Measurements from ENCODE around the gene NADSYN1. TPM values are rescaled to one million over a fixed set of nuclear protein-coding genes. Genes with fewer than 3 reads are reported as not detected.

The NADSYN1 gene
- total RNA-seq, 2 experiments from 2014 or later, result 70.9 to 122 TPM

DNA sequence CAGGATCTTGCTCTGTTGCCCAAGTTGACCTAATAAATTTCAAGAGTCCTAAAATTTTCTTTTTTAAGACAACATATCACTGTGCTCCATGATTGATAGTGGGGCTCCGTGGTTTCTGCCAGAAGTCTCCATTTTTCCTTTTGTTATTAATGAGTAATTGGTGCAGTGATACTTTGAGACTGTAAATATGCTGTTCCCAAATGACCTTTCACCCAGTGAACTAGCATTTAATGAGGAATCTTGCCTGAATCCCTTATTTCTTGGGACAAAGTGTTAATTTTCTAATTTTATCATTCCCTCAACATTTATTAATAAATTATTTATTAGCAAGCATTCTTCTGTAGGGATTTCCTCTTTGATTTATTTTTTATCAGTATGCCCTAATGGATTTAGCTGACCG, 2.5 kb upstream of the NADSYN1 start:
- peaks cover 26% of the 10 kb centered on the region for H3K36me3 ChIP-seq (ENCODE audit: insufficient read depth, low read length)
- no peak for TF ChIP-seq EZH2phosphoT487 (IDR thresholded peaks at IDR 0.05; ENCODE audit: borderline replicate concordance, low read depth, low read length)
- TF ChIP-seq, protein P1, sequence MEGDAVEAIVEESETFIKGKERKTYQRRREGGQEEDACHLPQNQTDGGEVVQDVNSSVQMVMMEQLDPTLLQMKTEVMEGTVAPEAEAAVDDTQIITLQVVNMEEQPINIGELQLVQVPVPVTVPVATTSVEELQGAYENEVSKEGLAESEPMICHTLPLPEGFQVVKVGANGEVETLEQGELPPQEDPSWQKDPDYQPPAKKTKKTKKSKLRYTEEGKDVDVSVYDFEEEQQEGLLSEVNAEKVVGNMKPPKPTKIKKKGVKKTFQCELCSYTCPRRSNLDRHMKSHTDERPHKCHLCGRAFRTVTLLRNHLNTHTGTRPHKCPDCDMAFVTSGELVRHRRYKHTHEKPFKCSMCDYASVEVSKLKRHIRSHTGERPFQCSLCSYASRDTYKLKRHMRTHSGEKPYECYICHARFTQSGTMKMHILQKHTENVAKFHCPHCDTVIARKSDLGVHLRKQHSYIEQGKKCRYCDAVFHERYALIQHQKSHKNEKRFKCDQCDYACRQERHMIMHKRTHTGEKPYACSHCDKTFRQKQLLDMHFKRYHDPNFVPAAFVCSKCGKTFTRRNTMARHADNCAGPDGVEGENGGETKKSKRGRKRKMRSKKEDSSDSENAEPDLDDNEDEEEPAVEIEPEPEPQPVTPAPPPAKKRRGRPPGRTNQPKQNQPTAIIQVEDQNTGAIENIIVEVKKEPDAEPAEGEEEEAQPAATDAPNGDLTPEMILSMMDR (conservative IDR thresholded peaks at IDR 0.05; ENCODE audit: low read length), result no peak
- intact Hi-C loops (cut with micrococcal nuclease; ENCODE audit: unreplicated experiment), result no loop called here
- H2AFZ ChIP-seq (ENCODE audit: low read length), result no peak overlapping the region
- H3K9me2 ChIP-seq (ENCODE audit: insufficient read depth, low read length), result no peaks in the 10 kb centered on the region
- DNase-seq (ENCODE audit: low spot score), result no peak
- H4K20me1 ChIP-seq (ENCODE audit: insufficient read depth, low read length), result no peaks in the 10 kb centered on the region
- ChIA-PET POLR2A (interaction anchor here (1.2 kb wide), 1 partner anchor 21 kb away, joined by 3 read pairs; no protein-coding TSS in a partner anchor), CTCF (ENCODE audit: unreplicated experiment) (no interaction called here)
- H3K4me1 ChIP-seq (ENCODE audit: insufficient read depth, low read length, poor library complexity, severe bottlenecking), result peaks cover 51% of the 10 kb centered on the region
- no TSS peak for BruUV-seq (replicated peaks)
- H3K4me2 ChIP-seq (ENCODE audit: low read length), result peak overlapping the region; percentile 96
- no peak overlapping the region for H3K4me3 ChIP-seq (ENCODE audit: low read depth, low read length, poor library complexity, severe bottlenecking)
- no peak overlapping the region for H3K27ac ChIP-seq (ENCODE audit: low read depth, low read length, poor library complexity, severe bottlenecking)
- H3K9me3 ChIP-seq (ENCODE audit: low read length), result peaks cover 12% of the 10 kb centered on the region
- H3K79me2 ChIP-seq (ENCODE audit: insufficient read depth, low read depth, low read length), result peaks cover 37% of the 10 kb centered on the region; the same call in 1 of the 2 replicates

DNA sequence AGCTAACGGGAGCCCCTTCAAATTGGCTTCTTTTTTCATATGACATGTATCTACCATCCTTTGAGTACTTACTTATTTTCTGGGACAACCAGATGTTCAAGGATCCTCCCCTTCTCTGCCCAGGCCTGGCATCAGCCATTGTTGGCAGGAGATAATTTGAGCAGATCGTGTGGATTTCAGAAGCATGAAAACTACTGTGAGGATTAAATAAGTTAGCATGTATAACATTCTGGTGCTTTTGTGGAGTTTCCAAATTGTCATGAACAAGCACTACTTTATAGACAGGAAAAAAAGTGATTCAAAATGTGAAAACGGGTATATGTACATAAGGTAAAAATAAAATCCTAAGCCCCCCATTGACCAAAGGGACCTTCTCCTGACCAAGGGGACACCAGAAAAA, 2.1 kb upstream of the NADSYN1 start:
- Histone ChIP-seq H4K20me1 (ENCODE audit: insufficient read depth, low read length) (no peaks in the 10 kb centered on the region), H3K9me2 (ENCODE audit: insufficient read depth, low read length) (no peaks in the 10 kb centered on the region), H3K79me2 (ENCODE audit: insufficient read depth, low read depth, low read length) (peaks cover 37% of the 10 kb centered on the region; the same call in 1 of the 2 replicates), H3K4me3 (ENCODE audit: low read depth, low read length, poor library complexity, severe bottlenecking) (no peak overlapping the region), H3K27ac (ENCODE audit: low read depth, low read length, poor library complexity, severe bottlenecking) (peak overlapping the region; percentile 63), H3K36me3 (ENCODE audit: insufficient read depth, low read length) (peaks cover 26% of the 10 kb centered on the region), H3K4me1 (ENCODE audit: insufficient read depth, low read length, poor library complexity, severe bottlenecking) (peaks cover 51% of the 10 kb centered on the region), H3K4me2 (ENCODE audit: low read length) (peak overlapping the region; percentile 96), H2AFZ (ENCODE audit: low read length) (no peak overlapping the region), H3K9me3 (ENCODE audit: low read length) (peaks cover 8% of the 10 kb centered on the region)
- DNase-seq (ENCODE audit: low spot score), result no peak
- BruUV-seq (replicated peaks), result no TSS peak
- intact Hi-C loops (cut with micrococcal nuclease; ENCODE audit: unreplicated experiment), result no loop called here
- TF ChIP-seq EZH2phosphoT487 (IDR thresholded peaks at IDR 0.05; ENCODE audit: borderline replicate concordance, low read depth, low read length), result no peak
- TF ChIP-seq, protein P1 (conservative IDR thresholded peaks at IDR 0.05; ENCODE audit: low read length), result no peak
- POLR2A ChIA-PET, result interaction anchor here (1.2 kb wide), 1 partner anchor 21 kb away, joined by 3 read pairs; no protein-coding TSS in a partner anchor
- CTCF ChIA-PET (ENCODE audit: unreplicated experiment), result interaction anchor here (1.2 kb wide), 1 partner anchor 27 kb away, joined by 4 read pairs; no protein-coding TSS in a partner anchor

DNA sequence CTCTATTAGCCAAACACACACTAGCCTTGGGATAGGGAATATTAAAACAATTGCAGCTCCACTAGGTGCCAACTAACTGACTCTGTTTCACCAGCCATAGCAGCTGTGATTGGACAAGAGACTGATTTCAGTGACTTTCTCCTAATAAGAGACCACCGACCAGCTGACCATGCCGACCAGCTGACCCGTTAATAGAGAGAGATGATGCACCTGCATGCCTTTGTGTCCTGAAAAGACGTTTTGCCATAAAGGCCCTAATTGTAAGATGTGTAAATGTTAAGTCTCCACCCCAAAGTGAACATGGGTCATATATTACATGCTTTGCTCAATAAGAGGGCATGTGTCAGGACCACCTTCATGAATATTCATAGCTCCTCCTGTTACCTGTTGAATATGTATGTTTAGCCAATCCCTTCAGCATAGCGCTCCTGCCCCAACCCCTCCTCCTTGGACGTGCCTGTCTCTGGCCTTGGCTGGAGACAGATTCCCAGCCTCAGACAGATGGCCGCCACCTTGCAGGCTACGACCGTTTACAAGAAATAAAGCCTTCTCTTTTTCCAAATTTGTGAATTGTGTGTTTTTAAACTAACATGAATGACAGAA, 1.3 kb upstream of the NADSYN1 start:
- no peaks in the 10 kb centered on the region for H4K20me1 ChIP-seq (ENCODE audit: insufficient read depth, low read length)
- BruUV-seq (replicated peaks), result no TSS peak
- peak; percentile 57 for DNase-seq (ENCODE audit: low spot score)
- peak overlapping the region; percentile 82 for H3K4me3 ChIP-seq (ENCODE audit: low read depth, low read length, poor library complexity, severe bottlenecking)
- H3K4me2 ChIP-seq (ENCODE audit: low read length), result peak overlapping the region; percentile 96
- H2AFZ ChIP-seq (ENCODE audit: low read length), result peak overlapping the region; percentile 84
- peaks cover 37% of the 10 kb centered on the region; the same call in 1 of the 2 replicates for H3K79me2 ChIP-seq (ENCODE audit: insufficient read depth, low read depth, low read length)
- peak overlapping the region; percentile 63 for H3K27ac ChIP-seq (ENCODE audit: low read depth, low read length, poor library complexity, severe bottlenecking)
- H3K9me2 ChIP-seq (ENCODE audit: insufficient read depth, low read length), result no peaks in the 10 kb centered on the region
- peaks cover under 1% of the 10 kb centered on the region for H3K9me3 ChIP-seq (ENCODE audit: low read length)
- TF ChIP-seq EZH2phosphoT487 (IDR thresholded peaks at IDR 0.05; ENCODE audit: borderline replicate concordance, low read depth, low read length), result no peak
- TF ChIP-seq, protein P1 (conservative IDR thresholded peaks at IDR 0.05; ENCODE audit: low read length), result no peak
- ChIA-PET CTCF (ENCODE audit: unreplicated experiment) (interaction anchor here (1.2 kb wide), 1 partner anchor 28 kb away, joined by 4 read pairs; no protein-coding TSS in a partner anchor), POLR2A (interaction anchor here (1.2 kb wide), 2 partner anchors 16 to 112 kb away, joined by 3 read pairs; no protein-coding TSS in a partner anchor)
- intact Hi-C loops (cut with micrococcal nuclease; ENCODE audit: unreplicated experiment), result no loop called here
- peaks cover 26% of the 10 kb centered on the region for H3K36me3 ChIP-seq (ENCODE audit: insufficient read depth, low read length)
- peaks cover 51% of the 10 kb centered on the region for H3K4me1 ChIP-seq (ENCODE audit: insufficient read depth, low read length, poor library complexity, severe bottlenecking)
